HL-60 (cell line): ENCODE results near the gene TBC1D22B.

ENCODE experiments used
- DNase-seq, 2 experiments: peaks; one replicate each; pipeline ENCODE4 v3.0.0-alpha.2; 2010 to 2020; ENCODE audit warnings: low read depth in 1 of 2, low spot score in 1 of 2
- H3K27ac ChIP-seq: fragments of 250-450 bp; sonication (Bioruptor Pico); replicated peaks from 2 replicates; pipeline ENCODE4 v1.5.1; 2020; ENCODE audit warnings: mild to moderate bottlenecking, moderate library complexity
- H3K27me3 ChIP-seq: fragments of 250-450 bp; sonication (Bioruptor Pico); 2 replicates; pipeline ENCODE4 v1.5.1; 2021; ENCODE audit warnings: mild to moderate bottlenecking, moderate library complexity; ENCODE audit not compliant: insufficient read depth, poor library complexity, severe bottlenecking
- H3K4me3 ChIP-seq: replicated peaks from 2 replicates; pipeline ENCODE4 v1.5.1; 2011; ENCODE audit warnings: mild to moderate bottlenecking, control low read depth, low read length; ENCODE audit not compliant: insufficient read depth
- CTCF ChIP-seq: IDR thresholded peaks from one replicate; pipeline ENCODE4 v1.5.1; 2011; ENCODE audit warnings: low read length, control low read depth, inconsistent platforms; ENCODE audit not compliant: insufficient read depth
- GABPA ChIP-seq: IDR thresholded peaks from 2 replicates; pipeline ENCODE4 v1.6.1; 2012; ENCODE audit warnings: low read depth
- POLR2AphosphoS5 ChIP-seq: IDR thresholded peaks from 2 replicates; pipeline ENCODE4 v1.6.1; 2012; ENCODE audit warnings: low read depth
- REST ChIP-seq: IDR thresholded peaks from 2 replicates; pipeline ENCODE4 v1.6.1; 2012; ENCODE audit warnings: low read depth; ENCODE audit not compliant: insufficient replicate concordance
- SPI1 ChIP-seq: IDR thresholded peaks from 2 replicates; pipeline ENCODE4 v1.6.1; 2012; ENCODE audit warnings: low read depth, mild to moderate bottlenecking, borderline replicate concordance

The TBC1D22B gene

GRCh38 chr6:37317312-37318038 is 59.9 kb downstream of the TBC1D22B start:
- Histone ChIP-seq H3K4me3 (no peak overlapping the region), H3K27ac (no peak overlapping the region), H3K27me3 (no peaks in the 10 kb centered on the region)
- DNase-seq, result no peak
- no peak for TF ChIP-seq CTCF
- TF ChIP-seq SPI1, result no peak
- TF ChIP-seq POLR2AphosphoS5, result no peak
- TF ChIP-seq GABPA, result no peak
- TF ChIP-seq REST, result no peak

GRCh38 chr6:37319156-37319555 is 61.6 kb downstream of the TBC1D22B start:
- no peak for TF ChIP-seq POLR2AphosphoS5
- TF ChIP-seq GABPA, result no peak
- no peak for TF ChIP-seq REST
- no peak for TF ChIP-seq SPI1
- no peak for TF ChIP-seq CTCF
- no peak for DNase-seq
- Histone ChIP-seq H3K27me3 (no peaks in the 10 kb centered on the region), H3K4me3 (no peak overlapping the region), H3K27ac (no peak overlapping the region)

GRCh38 chr6:37319856-37320480 is 62.4 kb downstream of the TBC1D22B start:
- no peak overlapping the region for H3K4me3 ChIP-seq
- H3K27me3 ChIP-seq, result no peaks in the 10 kb centered on the region
- no peak for TF ChIP-seq REST
- no peak for TF ChIP-seq GABPA
- TF ChIP-seq CTCF, result no peak
- no peak for TF ChIP-seq SPI1
- no peak for TF ChIP-seq POLR2AphosphoS5
- DNase-seq, result no peak
- H3K27ac ChIP-seq, result no peak overlapping the region
